ENCODE data around the gene EXOC6B. TPM values are rescaled to one million over a fixed set of nuclear protein-coding genes. Genes with fewer than 3 reads are reported as not detected.
"Not testable (repeated sequence)": the region's sequence is repeated elsewhere in the genome, so short reads cannot be mapped to it uniquely, and the experiment has no call there.

EXOC6B gene
- total RNA-seq, 1 experiment from 2014 or later: 33.7 TPM

GRCh38 chr2:72484622-72485021 is 341.2 kb downstream of the EXOC6B start:
- H3K4me1 Mint-ChIP-seq; CTCF ChIA-PET; DNase-seq (ENCODE audit: low spot score); ATAC-seq; H3K4me3 Mint-ChIP-seq; H3K27me3 Mint-ChIP-seq (ENCODE audit: low read depth); POLR2A ChIA-PET; H3K27ac Mint-ChIP-seq: not testable (repeated sequence)
- H3K9me3 Mint-ChIP-seq: peaks cover 11% of the 10 kb centered on the region
- H3K36me3 Mint-ChIP-seq: peaks cover 11% of the 10 kb centered on the region

DNA sequence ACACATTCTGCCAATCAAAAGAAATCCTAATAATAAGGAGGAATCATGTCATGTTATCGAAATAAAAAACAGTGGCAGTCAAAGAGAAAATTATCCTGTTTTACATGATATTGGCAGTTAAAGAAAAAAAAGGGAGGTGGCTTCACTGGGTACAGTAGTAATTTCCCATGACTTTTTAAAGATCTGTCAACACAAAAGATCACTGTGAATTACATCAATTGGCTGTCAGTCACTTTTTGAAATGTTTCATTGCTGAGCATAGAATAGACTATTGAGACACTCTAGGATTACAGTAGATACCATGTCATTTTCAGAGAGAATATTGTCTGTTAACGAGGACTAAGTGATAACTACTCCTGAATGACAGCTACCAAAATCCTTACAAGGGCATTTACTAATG is 342.5 kb downstream of the EXOC6B start:
- Mint-ChIP-seq H3K4me1 (no peaks in the 10 kb centered on the region), H3K27ac (no peak overlapping the region), H3K9me3 (peaks cover 11% of the 10 kb centered on the region), H3K27me3 (ENCODE audit: low read depth) (no peaks in the 10 kb centered on the region), H3K4me3 (no peak overlapping the region), H3K36me3 (peaks cover 11% of the 10 kb centered on the region)
- no peak for TF ChIP-seq ATF1 (CRISPR knock-in tag; IDR thresholded peaks at IDR 0.05)
- TF ChIP-seq, protein P1, sequence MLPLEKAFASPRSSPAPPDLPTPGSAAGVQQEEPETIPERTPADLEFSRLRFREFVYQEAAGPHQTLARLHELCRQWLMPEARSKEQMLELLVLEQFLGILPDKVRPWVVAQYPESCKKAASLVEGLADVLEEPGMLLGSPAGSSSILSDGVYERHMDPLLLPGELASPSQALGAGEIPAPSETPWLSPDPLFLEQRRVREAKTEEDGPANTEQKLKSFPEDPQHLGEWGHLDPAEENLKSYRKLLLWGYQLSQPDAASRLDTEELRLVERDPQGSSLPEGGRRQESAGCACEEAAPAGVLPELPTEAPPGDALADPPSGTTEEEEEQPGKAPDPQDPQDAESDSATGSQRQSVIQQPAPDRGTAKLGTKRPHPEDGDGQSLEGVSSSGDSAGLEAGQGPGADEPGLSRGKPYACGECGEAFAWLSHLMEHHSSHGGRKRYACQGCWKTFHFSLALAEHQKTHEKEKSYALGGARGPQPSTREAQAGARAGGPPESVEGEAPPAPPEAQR (CRISPR knock-in tag; IDR thresholded peaks at IDR 0.05): no peak
- no peak for TF ChIP-seq ATF3 (CRISPR knock-in tag; conservative IDR thresholded peaks at IDR 0.05)
- TF ChIP-seq, protein P2, sequence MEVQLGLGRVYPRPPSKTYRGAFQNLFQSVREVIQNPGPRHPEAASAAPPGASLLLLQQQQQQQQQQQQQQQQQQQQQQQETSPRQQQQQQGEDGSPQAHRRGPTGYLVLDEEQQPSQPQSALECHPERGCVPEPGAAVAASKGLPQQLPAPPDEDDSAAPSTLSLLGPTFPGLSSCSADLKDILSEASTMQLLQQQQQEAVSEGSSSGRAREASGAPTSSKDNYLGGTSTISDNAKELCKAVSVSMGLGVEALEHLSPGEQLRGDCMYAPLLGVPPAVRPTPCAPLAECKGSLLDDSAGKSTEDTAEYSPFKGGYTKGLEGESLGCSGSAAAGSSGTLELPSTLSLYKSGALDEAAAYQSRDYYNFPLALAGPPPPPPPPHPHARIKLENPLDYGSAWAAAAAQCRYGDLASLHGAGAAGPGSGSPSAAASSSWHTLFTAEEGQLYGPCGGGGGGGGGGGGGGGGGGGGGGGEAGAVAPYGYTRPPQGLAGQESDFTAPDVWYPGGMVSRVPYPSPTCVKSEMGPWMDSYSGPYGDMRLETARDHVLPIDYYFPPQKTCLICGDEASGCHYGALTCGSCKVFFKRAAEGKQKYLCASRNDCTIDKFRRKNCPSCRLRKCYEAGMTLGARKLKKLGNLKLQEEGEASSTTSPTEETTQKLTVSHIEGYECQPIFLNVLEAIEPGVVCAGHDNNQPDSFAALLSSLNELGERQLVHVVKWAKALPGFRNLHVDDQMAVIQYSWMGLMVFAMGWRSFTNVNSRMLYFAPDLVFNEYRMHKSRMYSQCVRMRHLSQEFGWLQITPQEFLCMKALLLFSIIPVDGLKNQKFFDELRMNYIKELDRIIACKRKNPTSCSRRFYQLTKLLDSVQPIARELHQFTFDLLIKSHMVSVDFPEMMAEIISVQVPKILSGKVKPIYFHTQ (CRISPR knock-in tag; IDR thresholded peaks at IDR 0.05): no peak
- TF ChIP-seq, protein P3, sequence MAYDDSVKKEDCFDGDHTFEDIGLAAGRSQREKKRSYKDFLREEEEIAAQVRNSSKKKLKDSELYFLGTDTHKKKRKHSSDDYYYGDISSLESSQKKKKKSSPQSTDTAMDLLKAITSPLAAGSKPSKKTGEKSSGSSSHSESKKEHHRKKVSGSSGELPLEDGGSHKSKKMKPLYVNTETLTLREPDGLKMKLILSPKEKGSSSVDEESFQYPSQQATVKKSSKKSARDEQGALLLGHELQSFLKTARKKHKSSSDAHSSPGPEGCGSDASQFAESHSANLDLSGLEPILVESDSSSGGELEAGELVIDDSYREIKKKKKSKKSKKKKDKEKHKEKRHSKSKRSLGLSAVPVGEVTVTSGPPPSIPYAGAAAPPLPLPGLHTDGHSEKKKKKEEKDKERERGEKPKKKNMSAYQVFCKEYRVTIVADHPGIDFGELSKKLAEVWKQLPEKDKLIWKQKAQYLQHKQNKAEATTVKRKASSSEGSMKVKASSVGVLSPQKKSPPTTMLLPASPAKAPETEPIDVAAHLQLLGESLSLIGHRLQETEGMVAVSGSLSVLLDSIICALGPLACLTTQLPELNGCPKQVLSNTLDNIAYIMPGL (CRISPR knock-in tag; IDR thresholded peaks at IDR 0.05): no peak
- TF ChIP-seq, protein P4, sequence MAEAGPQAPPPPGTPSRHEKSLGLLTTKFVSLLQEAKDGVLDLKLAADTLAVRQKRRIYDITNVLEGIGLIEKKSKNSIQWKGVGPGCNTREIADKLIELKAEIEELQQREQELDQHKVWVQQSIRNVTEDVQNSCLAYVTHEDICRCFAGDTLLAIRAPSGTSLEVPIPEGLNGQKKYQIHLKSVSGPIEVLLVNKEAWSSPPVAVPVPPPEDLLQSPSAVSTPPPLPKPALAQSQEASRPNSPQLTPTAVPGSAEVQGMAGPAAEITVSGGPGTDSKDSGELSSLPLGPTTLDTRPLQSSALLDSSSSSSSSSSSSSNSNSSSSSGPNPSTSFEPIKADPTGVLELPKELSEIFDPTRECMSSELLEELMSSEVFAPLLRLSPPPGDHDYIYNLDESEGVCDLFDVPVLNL (CRISPR knock-in tag; IDR thresholded peaks at IDR 0.05; ENCODE audit: borderline replicate concordance, low read depth): no peak
- no peak for TF ChIP-seq ZNF532 (CRISPR knock-in tag; IDR thresholded peaks at IDR 0.05; ENCODE audit: borderline replicate concordance)
- TF ChIP-seq, protein P5, sequence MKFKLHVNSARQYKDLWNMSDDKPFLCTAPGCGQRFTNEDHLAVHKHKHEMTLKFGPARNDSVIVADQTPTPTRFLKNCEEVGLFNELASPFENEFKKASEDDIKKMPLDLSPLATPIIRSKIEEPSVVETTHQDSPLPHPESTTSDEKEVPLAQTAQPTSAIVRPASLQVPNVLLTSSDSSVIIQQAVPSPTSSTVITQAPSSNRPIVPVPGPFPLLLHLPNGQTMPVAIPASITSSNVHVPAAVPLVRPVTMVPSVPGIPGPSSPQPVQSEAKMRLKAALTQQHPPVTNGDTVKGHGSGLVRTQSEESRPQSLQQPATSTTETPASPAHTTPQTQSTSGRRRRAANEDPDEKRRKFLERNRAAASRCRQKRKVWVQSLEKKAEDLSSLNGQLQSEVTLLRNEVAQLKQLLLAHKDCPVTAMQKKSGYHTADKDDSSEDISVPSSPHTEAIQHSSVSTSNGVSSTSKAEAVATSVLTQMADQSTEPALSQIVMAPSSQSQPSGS (CRISPR knock-in tag; IDR thresholded peaks at IDR 0.05; ENCODE audit: borderline replicate concordance, low read depth): no peak
- TF ChIP-seq ELF4 (CRISPR knock-in tag; IDR thresholded peaks at IDR 0.05; ENCODE audit: low read depth): no peak
- TF ChIP-seq RORB (CRISPR knock-in tag; IDR thresholded peaks at IDR 0.05): no peak
- no peak for TF ChIP-seq TCF7 (CRISPR knock-in tag; IDR thresholded peaks at IDR 0.05; ENCODE audit: low read depth)
- no peak for TF ChIP-seq TEAD1 (CRISPR knock-in tag; IDR thresholded peaks at IDR 0.05)
- TF ChIP-seq FOXP1 (CRISPR knock-in tag; IDR thresholded peaks at IDR 0.05; ENCODE audit: borderline replicate concordance): no peak
- no peak for TF ChIP-seq ZBTB21 (CRISPR knock-in tag; IDR thresholded peaks at IDR 0.05; ENCODE audit: borderline replicate concordance)
- ATAC-seq (no peak), DNase-seq (ENCODE audit: low spot score) (no peak)
- ChIA-PET CTCF (no interaction called here), POLR2A (no interaction called here)
